GM19395 (cell line): Measurements from ENCODE around the gene SLC30A2.
"Not testable (repeated sequence)": the region's sequence is repeated elsewhere in the genome, so short reads cannot be mapped to it uniquely, and the experiment has no call there.

Experiments used
- ATAC-seq: cut with Tn5 transposase; IDR thresholded peaks from one replicate; pipeline ENCODE4 v1.9.1; 2021; ENCODE audit warnings: mild to moderate bottlenecking, moderate library complexity; ENCODE audit not compliant: unreplicated experiment

Gene SLC30A2, protein sequence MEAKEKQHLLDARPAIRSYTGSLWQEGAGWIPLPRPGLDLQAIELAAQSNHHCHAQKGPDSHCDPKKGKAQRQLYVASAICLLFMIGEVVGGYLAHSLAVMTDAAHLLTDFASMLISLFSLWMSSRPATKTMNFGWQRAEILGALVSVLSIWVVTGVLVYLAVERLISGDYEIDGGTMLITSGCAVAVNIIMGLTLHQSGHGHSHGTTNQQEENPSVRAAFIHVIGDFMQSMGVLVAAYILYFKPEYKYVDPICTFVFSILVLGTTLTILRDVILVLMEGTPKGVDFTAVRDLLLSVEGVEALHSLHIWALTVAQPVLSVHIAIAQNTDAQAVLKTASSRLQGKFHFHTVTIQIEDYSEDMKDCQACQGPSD

GRCh38 chr1:26045722-26046245 lies at the start of gene SLC30A2:
TSS of gene SLC30A2 (minus strand) at chr1:26046118. CDS start at chr1:26045896, 222 bp downstream.
- ATAC-seq = no peak

DNA sequence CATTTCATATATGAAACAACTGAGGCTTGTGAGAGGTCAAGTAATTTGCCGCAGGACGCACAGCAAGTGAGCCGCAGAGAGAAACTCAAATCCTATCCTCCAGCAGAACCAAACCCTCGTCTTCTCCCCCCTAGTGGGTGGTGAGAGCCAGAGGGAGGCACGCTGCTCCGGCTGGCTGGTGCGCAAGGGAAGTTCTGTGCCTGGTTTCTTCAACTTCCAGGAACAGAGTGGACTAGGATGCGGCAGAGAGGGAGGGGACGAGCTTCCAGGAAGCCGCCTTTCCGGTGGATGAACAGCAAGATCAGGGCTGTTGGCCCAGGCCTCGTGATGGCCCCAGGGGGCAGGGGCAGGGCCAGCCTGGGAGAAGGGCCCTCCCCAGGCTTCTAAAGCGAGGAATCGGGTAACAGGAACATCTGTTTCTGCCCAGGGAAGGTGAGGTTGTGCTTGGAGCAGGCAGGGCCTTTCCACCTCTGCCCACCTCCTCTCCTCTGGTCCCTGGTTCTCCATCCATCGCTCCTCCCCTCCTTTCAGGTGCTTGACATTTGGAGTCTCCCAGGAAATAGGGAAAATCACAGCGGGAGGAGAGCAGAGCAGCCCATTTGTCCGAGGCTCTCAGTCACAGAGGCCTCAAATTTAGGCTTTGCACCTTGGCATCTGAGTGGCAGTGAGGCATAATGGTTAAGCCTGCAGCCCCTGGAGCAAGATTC lies 48.9 kb upstream of the SLC30A2 start:
- no peak for ATAC-seq

GRCh38 chr1:26094076-26094669 lies 48.3 kb upstream of the SLC30A2 start:
- ATAC-seq = no peak

- ATAC-seq = not testable (repeated sequence)
Measured at GRCh38 chr1:26093569-26093968, 47.7 kb upstream of the SLC30A2 start.

- ATAC-seq = no peak
Measured at GRCh38 chr1:26092422-26092821, 46.5 kb upstream of the SLC30A2 start.

GRCh38 chr1:26090893-26091292 lies 45.0 kb upstream of the SLC30A2 start:
- no peak for ATAC-seq

DNA sequence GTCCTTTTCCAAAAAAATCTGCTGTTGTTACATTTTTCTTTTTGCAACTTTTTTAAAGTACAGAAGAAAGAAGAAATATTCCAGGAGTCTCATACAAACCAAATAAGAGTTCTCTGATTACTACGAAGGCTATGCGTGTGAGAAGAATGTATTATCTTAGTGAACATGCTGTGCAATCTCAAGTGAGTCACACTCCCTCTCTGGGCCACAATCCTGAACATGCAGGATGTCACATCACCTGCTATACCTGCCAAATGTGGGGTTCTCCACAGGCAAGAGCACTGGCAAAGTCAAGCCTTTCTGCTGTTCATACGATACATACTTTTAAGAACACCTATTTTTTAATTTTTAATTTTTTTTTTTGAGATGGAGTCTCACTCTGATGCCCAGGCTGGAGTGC lies 43.2 kb upstream of the SLC30A2 start:
- no peak for ATAC-seq

DNA sequence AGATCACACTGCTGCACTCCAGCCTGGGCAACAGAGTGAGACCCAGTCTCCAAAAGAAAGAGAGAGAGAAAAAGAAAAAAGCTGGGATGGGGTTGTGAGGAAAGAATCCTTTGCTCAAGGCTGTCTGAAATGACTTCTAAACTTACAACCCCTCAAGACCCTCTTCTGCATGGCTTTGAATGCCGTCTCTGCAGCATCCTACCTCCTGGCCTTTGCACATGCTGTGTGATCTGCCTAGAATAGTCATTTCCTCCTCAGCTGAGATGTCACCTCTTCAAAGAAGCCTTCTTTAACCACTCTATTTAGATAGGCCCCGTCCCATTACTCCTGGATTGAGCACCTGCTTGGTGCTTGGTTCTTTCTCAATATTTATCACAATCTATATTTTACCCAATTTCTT lies 38.9 kb upstream of the SLC30A2 start:
- no peak for ATAC-seq

DNA sequence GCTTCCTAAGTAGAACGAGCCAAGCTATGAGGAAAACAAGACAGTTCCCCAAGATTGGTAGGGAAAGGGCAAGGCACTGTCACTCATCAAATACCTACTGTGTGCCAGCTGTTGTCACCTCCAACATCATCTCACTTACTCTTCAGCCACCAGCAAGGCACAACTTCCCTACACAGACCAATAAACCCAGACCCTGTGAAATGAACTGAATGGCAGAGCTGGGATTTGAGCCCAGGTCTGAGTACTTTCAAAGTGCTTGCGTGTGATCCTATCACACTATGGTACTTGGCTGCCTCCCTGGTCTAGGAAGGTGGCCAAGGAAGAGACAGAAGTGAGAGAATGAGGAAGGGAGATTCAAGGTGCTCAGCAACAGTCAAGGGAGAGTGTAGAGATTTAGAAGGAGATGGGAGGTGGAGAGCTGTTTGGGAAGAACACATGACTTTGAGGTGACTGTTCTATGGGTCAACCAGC lies 38.2 kb upstream of the SLC30A2 start:
- no peak for ATAC-seq

GRCh38 chr1:26083208-26083607 lies 37.3 kb upstream of the SLC30A2 start:
- no peak for ATAC-seq

- ATAC-seq = no peak
Measured at GRCh38 chr1:26082020-26082350, 36.1 kb upstream of the SLC30A2 start.

- ATAC-seq = no peak
Measured at GRCh38 chr1:26081267-26082019, 35.5 kb upstream of the SLC30A2 start.

GRCh38 chr1:26079960-26080814 lies 34.3 kb upstream of the SLC30A2 start:
- ATAC-seq = no peak

DNA sequence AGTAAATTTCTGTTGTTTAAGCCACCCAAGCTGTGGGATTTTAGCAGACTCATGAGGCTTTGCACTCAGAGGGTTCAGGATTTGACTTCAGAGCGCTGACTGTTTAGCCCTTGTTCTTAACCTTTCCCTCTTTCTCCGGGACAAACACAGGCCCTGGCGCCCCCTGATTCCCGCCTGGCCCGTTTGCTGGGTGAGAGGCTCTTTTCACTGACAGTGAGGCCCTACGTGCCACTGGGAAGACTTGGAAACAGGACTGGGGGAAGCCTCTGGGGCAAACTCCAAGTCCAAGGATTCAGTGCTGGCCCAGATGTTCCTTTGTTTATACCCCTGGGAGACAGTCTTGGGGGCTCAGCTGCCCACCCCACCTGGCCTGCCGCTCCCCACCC lies 33.3 kb upstream of the SLC30A2 start:
- no peak for ATAC-seq

- ATAC-seq = no peak
Measured at GRCh38 chr1:26078286-26079177, 32.6 kb upstream of the SLC30A2 start.

DNA sequence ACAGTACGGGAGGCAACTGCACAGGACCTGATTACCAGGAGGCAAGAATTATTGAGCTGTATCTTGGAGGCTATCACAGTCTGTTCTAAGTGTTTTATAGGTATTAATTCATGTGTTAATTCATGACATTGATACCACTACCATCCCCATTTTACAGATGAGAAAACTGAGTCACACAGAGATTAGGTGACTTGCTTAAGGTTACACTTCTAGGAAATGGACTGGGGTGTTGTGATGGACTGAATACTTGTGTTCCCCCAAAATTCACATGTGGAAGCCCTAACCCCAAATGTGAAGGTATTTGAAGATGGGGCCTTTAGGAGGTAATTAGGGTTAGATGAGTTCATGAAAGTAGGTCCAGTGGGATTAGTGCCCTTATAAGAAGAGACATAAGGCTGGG lies 31.6 kb upstream of the SLC30A2 start:
- no peak for ATAC-seq

DNA sequence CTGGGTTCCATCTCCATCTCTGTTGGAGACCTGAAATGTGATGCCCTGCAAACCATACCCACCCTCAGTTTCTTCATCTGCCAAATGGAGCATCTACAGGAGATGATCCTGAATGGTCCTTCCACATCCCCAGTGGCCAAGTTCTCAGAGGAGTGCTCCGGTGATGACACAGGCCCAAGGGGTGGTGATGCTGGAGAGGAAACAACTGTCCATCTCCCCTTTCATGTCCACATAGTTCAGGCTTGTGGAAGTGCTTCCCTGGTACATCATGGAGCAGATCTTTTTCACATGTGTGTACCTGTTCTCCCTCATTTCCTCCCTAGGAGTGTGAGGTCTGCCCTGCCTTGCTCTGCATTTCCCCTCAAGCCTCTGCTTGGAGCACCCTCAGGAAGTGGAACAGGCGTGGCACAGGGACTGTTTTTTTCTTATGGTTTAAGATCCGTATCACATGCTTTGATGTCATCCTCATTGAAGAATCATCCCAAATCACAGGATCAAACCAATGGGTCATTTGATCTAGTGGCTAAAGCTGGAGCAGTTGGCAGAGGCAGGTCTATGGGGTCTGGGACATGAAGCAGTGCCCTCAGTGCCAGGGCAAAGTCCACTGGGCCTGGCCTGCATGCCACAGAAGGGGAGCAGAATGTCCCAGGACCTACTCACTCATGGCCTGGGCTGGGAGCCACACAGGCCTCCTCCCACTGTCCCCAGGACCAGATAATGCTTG lies 29.7 kb upstream of the SLC30A2 start:
- ATAC-seq = no peak

GRCh38 chr1:26072305-26072704 lies 26.4 kb upstream of the SLC30A2 start:
- ATAC-seq = no peak

DNA sequence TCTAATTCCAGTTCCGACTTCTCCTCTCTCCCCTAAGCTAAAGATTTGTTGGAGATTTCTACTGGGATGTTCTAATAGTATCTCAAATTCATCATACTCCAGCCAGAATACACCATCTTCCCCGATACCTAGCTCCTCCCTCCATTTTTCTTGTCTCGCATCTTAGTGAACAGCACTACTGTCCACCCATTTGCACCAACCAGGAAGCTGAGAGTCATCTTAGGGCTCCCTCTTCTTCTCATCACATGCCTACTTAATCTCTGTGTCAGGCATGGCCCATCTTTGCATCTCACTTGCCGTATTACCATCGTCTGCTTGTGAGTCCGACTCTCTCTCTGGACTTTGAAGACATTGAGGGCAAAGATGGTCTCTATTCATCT lies 25.0 kb upstream of the SLC30A2 start:
- ATAC-seq = no peak
